GM12892 (cell line): Measurements from ENCODE around the gene PHKG2.

Experiments
- POLR2A ChIP-seq: IDR thresholded peaks from 2 replicates; pipeline ENCODE4 v1.6.1; 2011; ENCODE audit warnings: low read depth, low read length, control low read depth
- POLR2AphosphoS5 ChIP-seq: IDR thresholded peaks from 2 replicates; pipeline ENCODE4 v1.6.1; 2011; ENCODE audit warnings: low read depth, low read length, control low read depth
- TAF1 ChIP-seq: IDR thresholded peaks from 2 replicates; pipeline ENCODE4 v1.6.1; 2011; ENCODE audit warnings: low read depth, mild to moderate bottlenecking, control low read depth, low read length, borderline replicate concordance

- TF ChIP-seq POLR2AphosphoS5 (no peak), POLR2A (no peak), TAF1 (no peak)
These were observed 10.8 kb downstream of the PHKG2 start for GRCh38 chr16:30758988-30759491.
